B cell (primary cell): ENCODE results near the gene CEND1.

Experiments
- CTCF ChIP-seq: fragments of 200-600 bp; IDR thresholded peaks from one replicate; pipeline ENCODE4 v1.8.0; 2022; ENCODE audit warnings: antibody characterized with exemption, mild to moderate bottlenecking
- EZH2 ChIP-seq: IDR thresholded peaks from 2 replicates; pipeline ENCODE4 v1.6.1; 2012; ENCODE audit warnings: borderline replicate concordance, low read depth, mild to moderate bottlenecking, moderate library complexity, low read length; ENCODE audit not compliant: insufficient read depth, poor library complexity, severe bottlenecking

DNA sequence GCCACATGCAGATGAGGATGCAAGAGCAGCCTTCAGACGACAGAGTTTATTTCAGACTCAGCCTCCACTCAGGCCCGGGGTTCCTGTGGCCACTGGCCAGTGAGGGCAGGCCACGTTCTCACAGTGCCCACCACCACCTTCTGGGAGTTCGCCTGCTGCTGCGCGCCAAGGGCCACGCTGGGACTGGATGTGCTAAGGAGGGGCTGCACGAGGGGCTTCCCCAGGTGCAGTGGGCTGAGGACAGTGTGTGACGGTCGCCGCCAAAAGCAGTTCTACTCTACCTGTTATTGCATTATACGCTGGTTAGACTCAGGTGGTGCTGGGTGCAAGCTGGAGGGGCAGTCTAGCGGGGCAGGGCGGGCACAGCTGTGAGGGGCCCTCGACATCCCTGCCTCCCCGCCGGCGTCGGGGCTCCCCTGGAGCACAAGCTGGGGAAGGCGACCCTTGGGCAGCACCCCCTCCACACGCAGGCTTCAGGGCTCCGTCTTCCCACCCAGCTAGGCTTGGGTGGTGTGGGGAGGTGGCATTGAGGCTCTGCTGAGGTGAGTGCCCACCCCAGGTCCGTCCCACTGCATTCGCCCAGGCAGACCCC, 2.7 kb downstream of the CEND1 start:
- TF ChIP-seq CTCF (no peak), EZH2 (no peak)
